GM18868 (cell line): ENCODE results near the gene GPR61.

Source experiments
- ATAC-seq: cut with Tn5 transposase; IDR thresholded peaks from one replicate; pipeline ENCODE4 v1.9.1; 2021; ENCODE audit warnings: mild to moderate bottlenecking, moderate library complexity; ENCODE audit not compliant: unreplicated experiment

Gene GPR61

DNA sequence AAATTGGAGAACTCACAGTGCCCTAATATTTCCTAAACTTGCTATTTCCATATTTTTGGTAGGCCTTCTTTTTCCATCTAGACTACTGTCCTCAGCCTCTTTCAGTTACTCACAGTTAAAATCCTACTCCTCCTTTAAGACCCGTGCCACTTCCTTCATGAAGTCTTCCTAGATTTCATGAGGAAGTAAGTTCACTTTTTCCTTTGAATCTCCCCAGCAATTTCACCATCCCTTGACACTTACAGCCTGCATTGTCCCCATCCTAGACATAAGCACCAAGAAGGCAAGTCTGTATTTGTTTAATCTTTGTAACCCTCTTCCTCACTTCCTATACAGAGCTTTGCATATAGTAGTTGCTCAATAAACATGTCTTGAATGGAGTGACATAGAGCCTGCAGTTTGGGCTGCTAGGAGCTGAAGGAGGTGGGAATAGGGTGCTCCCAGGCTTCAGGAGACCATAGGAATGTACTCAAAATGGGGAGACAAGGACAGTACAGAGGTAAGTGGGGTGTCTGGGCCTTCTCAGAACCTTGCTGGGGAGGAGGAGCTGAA is 5.3 kb upstream of the GPR61 start:
- ATAC-seq, result no peak

DNA sequence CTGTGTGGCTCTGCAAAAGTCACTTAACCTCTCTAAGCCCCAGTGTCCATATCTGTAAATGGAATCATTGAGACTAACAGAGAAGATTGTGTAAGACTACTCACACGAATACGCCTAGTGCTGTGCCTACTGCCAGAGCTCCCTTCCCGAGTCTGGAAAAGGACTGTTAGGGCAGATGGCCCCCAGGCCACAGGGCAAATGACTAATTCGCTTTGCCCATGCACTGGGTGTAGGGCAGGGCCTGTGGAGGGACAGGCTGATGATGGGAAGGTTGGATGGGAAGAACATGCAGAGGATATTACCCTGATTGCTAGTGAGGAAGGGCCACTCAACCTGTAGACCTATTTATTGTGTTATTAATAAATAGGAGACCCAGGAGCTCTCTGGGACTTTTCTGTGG is 4.2 kb upstream of the GPR61 start:
- no peak for ATAC-seq

DNA sequence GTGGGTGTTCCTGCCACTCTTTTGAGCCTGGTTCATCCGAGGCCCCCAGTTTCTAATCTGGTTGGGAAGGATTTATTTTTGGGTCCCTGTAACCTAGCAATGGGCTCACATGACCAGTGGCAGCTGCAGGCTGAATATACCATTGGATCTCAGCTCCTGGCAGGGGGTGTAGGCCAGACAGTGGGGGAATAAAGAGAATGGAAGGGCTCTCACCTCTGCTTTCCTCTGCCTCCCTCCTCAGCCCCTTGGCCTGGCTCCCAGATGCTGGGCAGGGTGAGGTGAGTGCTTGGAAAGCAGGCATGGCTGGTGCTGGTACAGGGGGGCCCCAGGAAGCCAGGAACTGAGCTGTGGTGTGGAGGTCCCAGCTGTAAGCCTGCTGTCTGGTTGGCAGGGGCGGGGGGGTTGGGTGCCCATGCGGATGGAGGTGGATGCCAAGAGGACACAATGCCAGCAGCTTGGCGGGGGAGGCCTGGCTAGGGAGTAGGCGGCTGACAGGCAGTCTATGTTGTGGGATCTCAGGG is 3.6 kb upstream of the GPR61 start:
- no peak for ATAC-seq

DNA sequence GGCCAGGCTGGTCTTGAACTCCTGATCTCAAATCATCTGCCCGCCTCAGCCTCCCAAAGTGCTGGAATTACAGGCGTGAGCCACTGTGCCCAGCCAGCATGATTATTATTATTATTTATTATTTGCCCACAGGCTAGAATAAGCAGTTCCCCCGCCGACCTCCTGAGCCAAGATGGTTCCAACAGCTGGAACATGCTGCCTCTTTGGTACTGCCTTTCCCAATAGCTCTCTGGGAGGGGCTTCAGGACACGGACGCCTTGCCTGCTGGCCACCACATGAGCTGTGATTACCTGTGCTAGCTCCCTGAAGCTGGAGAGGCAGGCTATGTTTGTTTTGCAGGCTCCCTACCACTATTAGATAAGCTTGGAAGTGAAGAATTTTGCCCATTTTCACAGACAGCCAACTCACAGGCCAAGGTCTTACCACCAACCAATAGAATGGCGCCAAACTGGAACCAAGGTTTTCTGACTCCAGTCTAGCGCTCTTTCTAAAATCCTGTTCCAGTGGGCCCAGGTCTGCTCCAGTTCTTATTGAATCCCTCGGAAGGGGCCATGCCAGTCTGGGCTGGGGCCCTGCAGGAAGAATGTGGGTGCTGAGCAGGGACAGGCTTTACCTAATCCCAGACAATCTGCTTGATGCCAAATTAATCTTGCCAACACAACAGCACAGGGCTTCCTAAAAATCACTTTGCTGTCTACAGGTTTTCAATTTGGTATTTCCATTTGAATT is 2.1 kb upstream of the GPR61 start:
- no peak for ATAC-seq

DNA sequence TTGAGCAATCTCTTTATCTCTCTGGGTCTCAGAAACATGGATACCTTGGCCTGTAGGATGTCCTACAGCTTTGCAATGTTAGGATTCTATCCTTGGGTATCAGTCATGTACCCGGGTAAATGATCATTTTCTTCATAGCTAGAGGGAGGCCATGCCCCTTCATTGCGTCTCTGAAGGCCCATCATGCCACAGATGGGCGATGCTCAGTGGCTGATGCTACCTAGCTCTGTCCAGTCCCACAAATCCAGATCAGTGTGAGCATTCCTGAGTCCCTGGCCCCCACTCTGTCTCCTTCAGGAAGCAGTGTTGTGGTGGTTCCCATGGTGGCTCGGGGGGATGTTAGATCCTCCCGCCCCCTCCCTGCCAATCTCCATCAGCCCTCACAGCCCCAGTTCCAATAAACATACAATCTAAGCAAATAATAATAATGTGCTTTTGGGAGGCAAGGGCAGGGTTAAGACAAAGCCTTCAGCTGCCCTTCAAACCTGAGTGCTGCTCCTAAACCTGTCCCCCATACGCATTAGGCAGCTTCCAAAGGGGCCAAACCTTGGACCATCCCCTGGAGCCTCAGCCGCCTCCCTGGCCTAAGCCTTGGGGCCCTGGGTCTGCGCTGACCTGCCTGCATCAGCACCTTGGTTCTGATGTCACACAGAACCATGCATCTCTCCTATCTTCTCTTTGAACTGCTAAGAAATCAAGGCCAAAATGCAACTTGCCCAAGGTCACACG is 681 bp upstream of the GPR61 start:
- no peak for ATAC-seq

DNA sequence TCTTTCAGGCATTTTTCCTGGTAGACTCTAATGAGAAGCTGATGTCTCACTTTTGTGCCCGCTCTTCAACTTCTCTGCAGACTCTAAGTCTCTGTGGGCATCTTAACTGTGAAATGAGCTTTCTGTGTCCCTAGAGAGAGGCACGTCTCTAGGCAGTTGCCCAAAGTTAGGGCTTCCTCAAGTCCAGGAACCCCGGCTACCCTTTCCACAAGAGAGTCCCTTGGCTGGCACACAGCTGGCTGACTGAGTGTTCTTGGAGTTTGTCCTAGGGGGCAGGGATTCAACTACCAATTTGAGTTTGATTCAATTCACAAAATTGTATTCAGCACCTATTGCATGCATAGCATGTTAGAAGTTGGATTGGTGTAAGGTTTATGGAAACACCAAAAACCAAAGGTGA is 1.4 kb downstream of the GPR61 start:
- ATAC-seq, result no peak

DNA sequence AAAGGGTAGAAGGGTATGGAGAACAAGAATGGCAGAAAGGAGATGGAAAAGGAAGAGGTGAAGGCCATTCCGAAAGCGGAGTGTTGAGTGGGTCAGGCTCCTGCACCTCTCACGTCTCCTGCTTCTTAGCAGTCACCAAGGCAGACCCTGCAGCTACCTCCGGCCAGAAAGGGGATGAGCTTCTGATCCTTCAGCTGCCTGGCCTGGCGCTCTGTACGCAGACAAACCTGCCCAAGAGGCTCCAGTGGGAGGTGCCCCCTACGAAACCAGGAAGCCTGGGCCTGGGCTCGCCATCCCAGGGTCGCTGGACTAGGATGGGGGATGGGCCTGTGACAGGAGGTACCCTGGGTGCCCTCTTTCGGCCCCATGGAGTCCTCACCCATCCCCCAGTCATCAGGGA is 3.0 kb downstream of the GPR61 start:
- no peak for ATAC-seq

DNA sequence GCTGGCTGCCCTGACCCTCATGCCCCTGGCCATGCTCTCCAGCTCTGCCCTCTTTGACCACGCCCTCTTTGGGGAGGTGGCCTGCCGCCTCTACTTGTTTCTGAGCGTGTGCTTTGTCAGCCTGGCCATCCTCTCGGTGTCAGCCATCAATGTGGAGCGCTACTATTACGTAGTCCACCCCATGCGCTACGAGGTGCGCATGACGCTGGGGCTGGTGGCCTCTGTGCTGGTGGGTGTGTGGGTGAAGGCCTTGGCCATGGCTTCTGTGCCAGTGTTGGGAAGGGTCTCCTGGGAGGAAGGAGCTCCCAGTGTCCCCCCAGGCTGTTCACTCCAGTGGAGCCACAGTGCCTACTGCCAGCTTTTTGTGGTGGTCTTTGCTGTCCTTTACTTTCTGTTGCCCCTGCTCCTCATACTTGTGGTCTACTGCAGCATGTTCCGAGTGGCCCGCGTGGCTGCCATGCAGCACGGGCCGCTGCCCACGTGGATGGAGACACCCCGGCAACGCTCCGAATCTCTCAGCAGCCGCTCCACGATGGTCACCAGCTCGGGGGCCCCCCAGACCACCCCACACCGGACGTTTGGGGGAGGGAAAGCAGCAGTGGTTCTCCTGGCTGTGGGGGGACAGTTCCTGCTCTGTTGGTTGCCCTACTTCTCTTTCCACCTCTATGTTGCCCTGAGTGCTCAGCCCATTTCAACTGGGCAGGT is 3.8 kb downstream of the GPR61 start:
- ATAC-seq, result no peak

DNA sequence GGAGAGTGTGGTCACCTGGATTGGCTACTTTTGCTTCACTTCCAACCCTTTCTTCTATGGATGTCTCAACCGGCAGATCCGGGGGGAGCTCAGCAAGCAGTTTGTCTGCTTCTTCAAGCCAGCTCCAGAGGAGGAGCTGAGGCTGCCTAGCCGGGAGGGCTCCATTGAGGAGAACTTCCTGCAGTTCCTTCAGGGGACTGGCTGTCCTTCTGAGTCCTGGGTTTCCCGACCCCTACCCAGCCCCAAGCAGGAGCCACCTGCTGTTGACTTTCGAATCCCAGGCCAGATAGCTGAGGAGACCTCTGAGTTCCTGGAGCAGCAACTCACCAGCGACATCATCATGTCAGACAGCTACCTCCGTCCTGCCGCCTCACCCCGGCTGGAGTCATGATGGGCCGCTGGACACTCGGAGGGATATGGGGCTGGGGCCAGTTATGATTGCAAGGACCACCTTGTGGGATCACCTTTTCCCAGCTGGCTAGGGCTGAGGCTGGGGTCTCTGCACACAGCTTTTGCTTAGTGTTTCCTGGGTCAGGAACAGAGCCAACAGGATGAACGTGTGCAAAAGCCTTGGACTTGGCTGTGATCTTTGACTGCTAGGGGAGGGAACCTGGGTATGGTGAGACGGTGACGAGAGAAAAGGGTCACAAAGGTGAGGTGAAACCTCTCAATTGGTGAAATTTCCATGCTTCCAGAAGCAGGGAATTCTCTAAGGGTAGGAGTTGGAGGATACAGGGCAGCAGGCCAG is 4.5 kb downstream of the GPR61 start:
- ATAC-seq, result no peak

DNA sequence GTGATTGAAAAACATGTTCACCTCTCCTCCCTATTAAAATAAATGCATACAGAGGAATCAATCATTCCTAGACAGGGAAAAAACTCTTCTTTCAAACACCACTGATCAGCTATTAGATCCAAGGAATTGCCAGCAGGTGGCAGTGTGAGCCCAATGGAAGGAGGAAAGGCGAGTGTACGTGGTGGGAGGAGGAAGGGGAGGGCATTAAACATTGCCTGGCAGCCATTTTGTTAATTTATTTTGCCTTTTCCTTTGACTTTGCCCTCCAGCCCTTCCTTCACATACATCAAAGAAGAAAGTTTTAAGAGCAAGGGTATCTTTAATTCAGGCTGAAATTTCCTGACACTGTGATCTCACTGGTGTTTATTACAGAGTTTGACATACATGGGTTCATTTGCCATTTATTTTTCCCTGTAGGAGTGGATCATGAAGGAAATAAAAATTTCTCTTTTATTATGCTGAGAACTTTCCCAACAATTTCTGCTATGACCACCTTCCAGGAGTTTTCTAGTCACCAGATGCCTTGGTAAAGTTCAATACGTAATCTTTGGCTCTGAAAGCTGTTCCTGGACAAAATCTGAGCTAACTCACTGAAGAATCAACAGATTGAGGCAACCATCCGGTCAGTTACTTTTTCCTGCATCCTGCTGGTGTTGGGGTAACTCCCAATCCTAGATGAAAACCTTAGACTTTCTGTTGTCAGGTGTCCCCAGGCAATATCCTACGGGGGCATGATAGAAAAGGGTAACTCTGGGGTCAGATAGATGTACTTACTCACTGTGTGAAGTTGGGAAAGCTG is 6.8 kb downstream of the GPR61 start:
- ATAC-seq, result peak; percentile 43

DNA sequence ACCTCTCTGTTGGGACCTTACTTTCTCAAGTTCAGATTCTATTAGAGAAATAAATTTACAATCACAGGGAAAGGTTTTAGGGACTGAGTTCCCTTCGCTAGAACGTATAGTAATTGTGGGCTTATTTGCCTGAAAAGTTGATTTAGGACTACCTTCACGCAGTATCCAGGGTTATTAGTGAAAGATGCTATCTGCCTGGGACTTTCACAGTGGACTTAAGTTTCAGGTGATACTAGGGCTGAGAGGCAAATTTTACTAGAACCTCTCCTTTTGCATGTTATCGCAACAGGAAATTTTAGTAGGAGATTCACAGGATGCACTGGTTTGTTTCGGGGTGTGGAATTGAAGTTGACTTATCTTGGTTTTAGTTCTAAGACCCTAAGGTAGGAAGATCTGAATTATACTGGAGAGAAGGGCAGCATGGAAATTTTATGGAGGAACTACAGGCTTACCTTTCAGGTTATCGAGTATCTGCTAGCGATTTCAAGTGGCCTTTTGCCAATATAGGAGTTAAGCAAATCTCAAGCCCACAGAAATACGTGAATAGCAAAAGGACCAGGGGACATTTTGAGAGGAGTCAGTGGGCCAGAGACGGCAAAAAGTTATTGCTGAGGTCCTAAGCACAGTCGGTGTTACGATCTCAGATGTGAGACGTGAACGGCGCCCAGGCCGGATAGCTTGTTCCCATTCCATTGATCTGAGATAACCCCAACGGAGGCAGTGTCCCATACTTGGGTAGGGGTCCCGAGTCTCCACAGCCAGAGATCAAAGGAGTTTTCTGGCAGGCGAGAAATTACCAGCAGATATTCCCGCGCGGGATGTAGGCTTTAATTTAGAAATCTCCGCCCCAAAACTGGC is 8.0 kb downstream of the GPR61 start:
- ATAC-seq, result no peak

DNA sequence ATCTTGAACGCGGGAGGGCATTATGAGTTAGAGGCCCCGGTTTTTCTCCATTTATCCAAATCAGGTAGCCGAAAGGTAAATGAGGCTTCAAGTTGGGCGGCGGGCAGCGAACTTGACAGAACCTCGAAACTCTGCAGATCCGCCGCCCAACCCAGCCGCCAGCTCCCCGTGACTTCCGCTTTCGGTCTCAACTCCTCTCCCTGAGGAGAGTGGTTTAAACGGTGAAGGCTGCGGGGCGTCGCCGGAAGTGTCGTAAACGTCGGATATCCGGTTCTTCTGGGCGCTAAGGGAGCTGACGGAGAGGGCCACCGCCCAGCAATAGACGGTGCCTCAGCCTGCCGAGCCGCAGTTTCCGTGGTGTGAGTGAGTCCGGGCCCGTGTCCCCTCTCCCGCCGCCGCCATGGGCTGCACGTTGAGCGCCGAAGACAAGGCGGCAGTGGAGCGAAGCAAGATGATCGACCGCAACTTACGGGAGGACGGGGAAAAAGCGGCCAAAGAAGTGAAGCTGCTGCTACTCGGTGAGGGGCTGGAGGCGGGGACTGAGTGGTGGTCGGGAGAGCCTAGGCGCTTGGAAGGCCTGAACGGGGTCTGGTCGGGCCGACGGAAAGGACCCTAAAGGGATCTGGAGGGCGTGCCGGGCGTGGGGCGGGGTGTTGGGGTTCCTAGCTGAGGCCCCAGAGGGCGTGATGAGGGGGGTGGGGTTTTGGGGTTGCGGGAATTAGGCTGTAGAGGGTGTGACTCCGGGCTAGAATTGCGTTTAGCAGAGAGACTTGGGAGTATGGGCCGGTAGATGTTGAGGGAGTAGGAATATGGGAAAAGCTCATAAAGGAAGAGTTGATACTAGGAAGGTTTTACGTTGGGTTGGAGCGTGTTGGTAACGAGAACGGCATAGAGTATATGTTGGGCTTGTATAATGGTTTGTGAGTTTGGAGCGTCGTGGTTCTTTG is 8.9 kb downstream of the GPR61 start, which contains the start of gene GNAI3:
Gene GNAI3, plus strand, starts transcription at position 295 of the 947 bp plus-strand sequence. Its CDS starts 106 bp downstream, at position 401.
- peak; percentile 89 for ATAC-seq

DNA sequence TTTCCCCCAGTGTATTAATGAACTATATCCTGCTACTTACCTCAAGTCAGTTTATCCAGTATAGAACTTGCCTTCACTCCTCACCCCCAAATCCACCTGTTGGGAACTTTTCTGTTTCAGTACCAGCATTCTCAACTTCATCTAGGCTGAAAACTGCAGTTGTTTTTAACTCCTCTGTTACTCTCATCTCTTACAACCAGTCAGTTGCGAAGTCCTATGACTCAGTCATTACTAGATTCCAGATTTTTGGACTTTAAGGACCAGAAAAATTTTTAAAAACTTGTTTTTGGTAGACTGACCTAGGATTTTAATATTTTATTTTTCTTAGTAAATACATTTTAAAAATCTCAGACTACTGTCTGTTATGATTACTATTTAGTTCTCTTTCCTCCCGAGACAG is 16.9 kb downstream of the GPR61 start:
- no peak for ATAC-seq

DNA sequence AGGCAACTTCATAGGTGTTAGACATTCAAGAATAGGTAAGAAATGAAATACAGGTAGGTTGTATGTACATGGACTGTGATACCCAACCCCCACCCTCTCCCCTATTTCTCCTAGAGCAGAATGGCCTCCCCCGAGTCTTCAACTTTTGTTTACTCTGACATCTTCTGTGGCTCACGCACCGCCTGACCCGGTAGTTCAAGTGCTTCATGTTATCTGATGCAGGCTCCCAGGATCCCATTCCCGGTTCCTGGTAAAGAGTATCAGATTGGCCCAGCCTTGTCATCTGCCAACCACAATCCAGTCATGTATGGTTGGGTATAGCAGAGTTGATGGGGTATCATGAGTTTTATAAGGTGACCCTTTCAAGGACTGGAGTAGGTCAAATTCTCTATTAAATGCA is 17.8 kb downstream of the GPR61 start:
- ATAC-seq, result no peak

DNA sequence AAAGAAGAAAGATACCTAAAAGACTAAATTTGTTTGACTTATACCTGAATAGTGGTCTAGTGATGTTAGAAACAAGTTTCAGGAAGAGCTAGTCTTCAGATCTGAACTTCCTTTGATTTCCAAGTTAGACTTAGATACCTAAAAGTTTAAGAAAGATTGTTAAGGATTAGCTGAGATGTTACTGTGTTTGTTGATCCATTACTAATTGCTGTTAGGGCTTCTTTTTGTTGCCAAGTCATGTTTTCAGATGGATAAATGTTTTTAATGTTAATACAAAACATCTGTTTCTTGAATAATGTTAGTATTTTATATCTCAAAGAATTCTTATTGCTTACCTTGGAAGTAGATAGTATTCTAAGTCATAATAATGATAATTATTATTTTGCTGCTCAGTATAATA is 20.3 kb downstream of the GPR61 start:
- no peak for ATAC-seq

DNA sequence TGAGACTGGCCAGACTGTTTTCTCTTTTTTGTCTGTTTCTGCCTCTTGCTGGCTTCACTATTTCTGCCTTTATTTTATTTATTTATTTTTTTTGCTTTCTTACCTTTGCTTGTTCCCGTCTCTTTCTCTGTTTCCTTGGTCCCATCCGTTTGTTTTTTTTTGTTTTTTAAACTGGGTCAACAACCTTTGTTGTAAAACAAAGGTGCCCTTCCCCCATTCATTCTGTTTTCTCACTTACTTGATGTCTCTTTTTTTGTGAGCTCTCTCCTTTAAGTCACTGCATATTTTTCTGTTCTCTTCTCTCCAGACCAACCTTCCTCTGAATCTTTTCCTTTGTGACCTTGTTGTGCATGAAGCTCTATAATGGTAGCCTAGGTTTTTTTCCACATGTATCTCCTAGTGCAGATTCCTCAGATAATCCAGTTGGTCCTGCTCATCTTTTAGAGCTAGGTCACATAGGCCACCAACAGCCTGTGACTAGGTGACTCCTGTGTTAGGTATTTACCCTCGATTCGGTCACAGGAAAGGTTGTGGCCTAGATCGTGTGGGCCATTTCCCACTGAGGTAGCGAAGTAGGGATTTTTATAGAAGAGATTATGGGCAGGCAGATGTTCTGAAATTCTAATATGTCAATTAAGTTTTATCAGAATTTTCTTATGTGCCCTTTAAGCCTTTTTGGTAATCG is 24.7 kb downstream of the GPR61 start:
- ATAC-seq, result no peak

DNA sequence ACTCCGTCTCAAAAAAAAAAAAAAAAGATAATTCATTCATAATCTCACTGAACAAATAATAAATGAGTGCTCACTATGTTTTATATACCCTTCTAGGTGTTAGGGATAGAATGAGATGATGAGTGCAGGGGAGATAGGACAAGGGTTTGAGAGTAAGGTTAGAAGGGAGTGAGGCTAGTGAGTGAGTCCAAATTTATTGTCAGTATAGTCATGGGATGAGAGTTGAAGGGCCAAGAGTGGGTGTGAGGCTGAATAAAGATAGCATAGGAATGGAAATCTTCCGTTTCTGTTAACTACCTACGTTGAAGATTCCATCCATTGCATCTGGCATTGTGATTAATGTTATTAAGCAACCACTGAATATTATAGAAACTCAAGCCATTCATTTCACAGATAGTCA is 25.6 kb downstream of the GPR61 start:
- ATAC-seq, result no peak
